GM06990 (cell line): Measurements from ENCODE around the gene TCAF2.
A peak's percentile ranks its signal among the peaks of the same experiment; 100 is the strongest.
"Not testable (repeated sequence)": the region's sequence is repeated elsewhere in the genome, so short reads cannot be mapped to it uniquely, and the experiment has no call there.

ENCODE experiments used
- DNase-seq: peaks from one replicate; pipeline ENCODE4 v3.0.0-alpha.2; 2011; ENCODE audit not compliant: insufficient read length; ENCODE audit errors: extremely low read depth
- H3K27me3 ChIP-seq: replicated peaks from 2 replicates; pipeline ENCODE4 v1.6.0; 2011; ENCODE audit warnings: low read length; ENCODE audit not compliant: control insufficient read depth, insufficient read depth
- H3K36me3 ChIP-seq: 2 replicates; pipeline ENCODE4 v1.5.1; 2011; ENCODE audit warnings: low read length; ENCODE audit not compliant: control insufficient read depth, insufficient read depth
- H3K4me3 ChIP-seq: replicated peaks from 2 replicates; pipeline ENCODE4 v1.5.1; 2011; ENCODE audit warnings: low read depth, mild to moderate bottlenecking, control low read depth, low read length
- TF ChIP-seq, protein P1 (sequence below): IDR thresholded peaks from 2 replicates; pipeline ENCODE4 v1.5.1; 2011; ENCODE audit warnings: low read length, control low read depth, mild to moderate bottlenecking, inconsistent platforms; ENCODE audit not compliant: insufficient read depth, poor library complexity, severe bottlenecking

Gene TCAF2

GRCh38 chr7:143620646-143621045 is at the start of gene TCAF2:
TCAF2 (plus strand) TSS chr7:143620974.
- not testable (repeated sequence) for H3K27me3 ChIP-seq, H3K36me3 ChIP-seq, DNase-seq
- peak within 1 kb of the TSS; percentile 14; the same call in 1 of the 2 replicates for H3K4me3 ChIP-seq

DNA sequence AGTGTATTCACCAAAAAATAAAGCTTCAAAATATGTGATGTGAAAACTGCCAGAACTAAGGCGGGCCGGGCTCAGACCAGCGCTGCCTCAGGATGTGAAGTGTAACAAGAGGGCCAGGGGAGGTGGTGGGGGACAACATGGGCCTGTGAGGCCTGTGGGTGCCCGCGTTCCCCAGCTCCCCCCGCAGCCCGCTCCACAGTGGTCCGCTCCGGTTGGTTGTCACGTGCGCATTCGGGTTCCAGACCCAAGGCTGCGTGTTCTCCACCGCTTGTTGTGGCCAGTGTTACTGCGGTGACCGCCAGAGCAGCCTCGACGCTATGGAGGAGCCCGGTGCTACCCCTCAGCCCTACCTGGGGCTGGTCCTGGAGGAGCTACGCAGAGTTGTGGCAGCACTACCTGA is 49.3 kb upstream of the TCAF2 start, which contains the start of gene CTAGE15:
CTAGE15 (plus strand) TSS at position 301 of the 400 bp plus-strand sequence; CDS start at position 318, 17 bp downstream.
- not testable (repeated sequence) for DNase-seq, H3K36me3 ChIP-seq, H3K4me3 ChIP-seq, H3K27me3 ChIP-seq

- not testable (repeated sequence) for H3K4me3 ChIP-seq, H3K27me3 ChIP-seq, DNase-seq, H3K36me3 ChIP-seq
Observed at GRCh38 chr7:143588183-143588582, 32.6 kb upstream of the TCAF2 start.

DNA sequence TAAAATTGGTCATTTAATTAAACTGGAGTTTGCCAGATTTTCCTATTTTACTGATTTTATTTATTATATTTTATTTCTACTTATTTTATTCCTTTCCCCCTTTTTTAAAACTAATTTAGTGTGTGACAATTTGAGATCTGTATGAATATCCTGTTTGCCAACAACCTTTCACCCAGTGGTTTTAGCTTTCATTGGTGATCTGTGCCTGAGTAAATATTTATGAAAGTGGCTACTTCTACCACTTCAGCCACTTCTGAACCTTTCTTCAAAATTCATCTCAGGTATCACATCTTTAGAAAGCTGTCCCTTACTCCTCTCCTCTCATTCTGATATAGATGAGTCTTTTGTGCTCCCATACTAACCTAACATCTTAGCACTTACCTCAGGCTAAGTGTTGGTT is 30.9 kb upstream of the TCAF2 start:
- H3K36me3 ChIP-seq, H3K27me3 ChIP-seq, H3K4me3 ChIP-seq, DNase-seq: not testable (repeated sequence)

DNA sequence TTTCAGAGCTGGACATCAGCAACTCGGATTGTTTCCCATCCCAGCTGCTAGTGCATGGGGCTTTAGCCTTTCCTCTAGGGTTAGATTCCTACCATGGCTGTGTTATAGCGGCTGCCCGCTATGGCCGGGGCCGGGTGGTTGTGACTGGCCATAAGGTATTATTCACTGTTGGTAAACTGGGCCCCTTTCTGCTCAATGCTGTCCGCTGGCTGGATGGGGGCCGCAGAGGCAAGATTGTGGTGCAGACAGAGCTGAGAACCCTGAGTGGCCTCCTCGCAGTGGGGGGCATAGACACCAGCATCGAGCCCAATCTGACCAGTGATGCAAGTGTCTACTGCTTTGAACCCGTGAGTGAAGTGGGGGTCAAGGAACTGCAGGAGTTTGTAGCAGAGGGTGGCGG is 22.7 kb upstream of the TCAF2 start:
- DNase-seq, H3K36me3 ChIP-seq, H3K4me3 ChIP-seq, H3K27me3 ChIP-seq: not testable (repeated sequence)

DNA sequence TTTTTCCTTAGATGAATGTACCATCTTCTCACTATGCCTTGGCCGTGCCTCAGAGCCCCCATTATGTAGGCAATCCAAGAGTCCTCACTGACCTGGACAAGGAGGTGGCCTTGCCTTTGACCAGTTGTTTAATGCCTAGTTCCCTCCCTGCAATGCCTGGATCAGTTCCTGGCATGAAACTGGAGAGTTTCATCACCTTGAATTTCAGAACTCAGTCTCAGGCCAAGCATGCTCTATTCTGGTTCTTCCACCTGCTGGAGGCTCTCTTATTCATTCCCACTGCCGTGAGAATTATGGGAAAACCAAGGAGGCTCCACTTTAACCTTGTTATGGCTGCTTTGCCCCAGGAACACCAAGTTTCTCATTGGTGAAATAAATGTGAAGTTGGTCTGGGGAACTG is 17.2 kb upstream of the TCAF2 start:
- H3K4me3 ChIP-seq, H3K36me3 ChIP-seq, DNase-seq, H3K27me3 ChIP-seq: not testable (repeated sequence)

- H3K36me3 ChIP-seq, H3K27me3 ChIP-seq, H3K4me3 ChIP-seq, DNase-seq: not testable (repeated sequence)
Observed at GRCh38 chr7:143606088-143606487, 14.7 kb upstream of the TCAF2 start.

DNA sequence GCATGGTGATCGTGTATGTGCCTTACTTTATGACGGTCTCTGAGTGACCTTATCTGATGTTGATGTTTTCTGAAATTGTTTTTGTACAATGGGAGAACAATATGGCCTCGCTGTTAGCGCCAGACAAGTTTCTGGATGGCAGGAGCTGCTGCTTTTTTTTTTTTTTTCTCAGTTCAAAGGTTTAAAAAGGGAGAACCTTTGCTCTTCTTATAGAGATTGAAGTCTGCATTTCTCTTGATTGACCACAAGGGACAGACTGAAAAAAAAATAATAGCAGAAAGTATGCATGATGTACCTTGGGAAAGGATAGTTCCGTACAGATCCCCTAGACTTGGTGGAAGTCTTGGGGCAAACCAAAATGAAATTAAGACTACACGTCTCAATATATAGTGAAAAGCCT is 5.2 kb upstream of the TCAF2 start:
- H3K4me3 ChIP-seq, DNase-seq, H3K27me3 ChIP-seq, H3K36me3 ChIP-seq: not testable (repeated sequence)

DNA sequence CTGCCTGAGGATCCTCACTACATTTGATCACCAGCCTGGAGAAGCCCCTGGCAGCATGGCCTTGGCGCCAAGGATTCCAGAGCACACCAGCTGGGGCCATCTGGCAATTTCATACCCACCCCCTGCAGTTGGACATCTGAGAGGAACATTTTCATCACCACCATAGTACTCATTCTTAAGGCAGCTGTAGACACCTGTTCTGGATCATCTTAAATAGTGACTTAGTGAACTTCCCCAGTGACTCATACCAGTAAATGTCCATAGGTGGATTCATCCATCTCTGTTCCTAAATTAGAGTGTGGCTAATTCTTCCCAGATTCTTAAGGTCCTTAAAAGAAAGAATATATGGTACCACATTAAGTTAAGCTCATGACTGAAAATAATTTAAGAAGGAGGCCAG is 3.6 kb upstream of the TCAF2 start:
- not testable (repeated sequence) for DNase-seq, H3K27me3 ChIP-seq, H3K4me3 ChIP-seq, H3K36me3 ChIP-seq

DNA sequence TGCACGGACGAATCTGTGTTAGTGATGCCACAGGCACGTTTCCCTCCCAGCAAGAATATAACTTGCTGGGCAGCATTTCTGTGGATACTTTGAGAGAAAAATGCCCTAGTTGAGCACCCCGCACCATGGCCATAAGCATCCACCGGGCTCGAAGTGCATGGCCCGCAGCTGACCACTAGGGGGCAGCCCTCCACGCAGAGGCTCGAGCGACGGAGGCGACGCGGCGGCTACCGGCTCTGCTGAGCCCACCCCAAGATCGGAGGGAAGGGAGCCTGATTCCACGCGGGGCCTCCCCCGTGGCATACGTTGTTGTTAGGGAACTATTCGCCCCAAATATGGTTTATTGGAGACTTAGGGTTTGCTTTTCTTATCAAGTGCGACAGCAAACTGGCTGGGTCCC is 716 bp upstream of the TCAF2 start:
- H3K36me3 ChIP-seq, H3K27me3 ChIP-seq, DNase-seq, H3K4me3 ChIP-seq: not testable (repeated sequence)
- TF ChIP-seq, protein P1, sequence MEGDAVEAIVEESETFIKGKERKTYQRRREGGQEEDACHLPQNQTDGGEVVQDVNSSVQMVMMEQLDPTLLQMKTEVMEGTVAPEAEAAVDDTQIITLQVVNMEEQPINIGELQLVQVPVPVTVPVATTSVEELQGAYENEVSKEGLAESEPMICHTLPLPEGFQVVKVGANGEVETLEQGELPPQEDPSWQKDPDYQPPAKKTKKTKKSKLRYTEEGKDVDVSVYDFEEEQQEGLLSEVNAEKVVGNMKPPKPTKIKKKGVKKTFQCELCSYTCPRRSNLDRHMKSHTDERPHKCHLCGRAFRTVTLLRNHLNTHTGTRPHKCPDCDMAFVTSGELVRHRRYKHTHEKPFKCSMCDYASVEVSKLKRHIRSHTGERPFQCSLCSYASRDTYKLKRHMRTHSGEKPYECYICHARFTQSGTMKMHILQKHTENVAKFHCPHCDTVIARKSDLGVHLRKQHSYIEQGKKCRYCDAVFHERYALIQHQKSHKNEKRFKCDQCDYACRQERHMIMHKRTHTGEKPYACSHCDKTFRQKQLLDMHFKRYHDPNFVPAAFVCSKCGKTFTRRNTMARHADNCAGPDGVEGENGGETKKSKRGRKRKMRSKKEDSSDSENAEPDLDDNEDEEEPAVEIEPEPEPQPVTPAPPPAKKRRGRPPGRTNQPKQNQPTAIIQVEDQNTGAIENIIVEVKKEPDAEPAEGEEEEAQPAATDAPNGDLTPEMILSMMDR, result peak; percentile 17

DNA sequence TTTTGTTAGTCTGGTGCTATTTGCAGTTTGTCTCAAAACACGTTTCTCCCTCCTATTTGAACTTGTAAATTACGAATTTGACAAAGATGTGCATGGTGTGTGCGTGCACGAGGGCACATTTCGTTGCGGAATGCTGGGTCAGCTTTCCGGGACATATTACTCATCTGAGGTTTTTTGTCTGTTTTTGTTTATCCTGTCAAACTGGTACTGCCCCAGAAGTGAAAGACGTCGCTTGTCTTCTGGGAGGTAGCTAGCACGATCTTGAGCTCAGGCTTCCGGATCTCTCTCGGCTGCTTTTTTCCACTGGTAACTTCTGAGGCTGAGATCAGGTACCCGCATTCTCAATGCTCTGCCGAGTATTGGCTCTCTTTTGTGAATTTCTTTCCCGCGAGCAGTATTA is 401 bp downstream of the TCAF2 start:
- not testable (repeated sequence) for H3K27me3 ChIP-seq, H3K36me3 ChIP-seq, DNase-seq, H3K4me3 ChIP-seq

DNA sequence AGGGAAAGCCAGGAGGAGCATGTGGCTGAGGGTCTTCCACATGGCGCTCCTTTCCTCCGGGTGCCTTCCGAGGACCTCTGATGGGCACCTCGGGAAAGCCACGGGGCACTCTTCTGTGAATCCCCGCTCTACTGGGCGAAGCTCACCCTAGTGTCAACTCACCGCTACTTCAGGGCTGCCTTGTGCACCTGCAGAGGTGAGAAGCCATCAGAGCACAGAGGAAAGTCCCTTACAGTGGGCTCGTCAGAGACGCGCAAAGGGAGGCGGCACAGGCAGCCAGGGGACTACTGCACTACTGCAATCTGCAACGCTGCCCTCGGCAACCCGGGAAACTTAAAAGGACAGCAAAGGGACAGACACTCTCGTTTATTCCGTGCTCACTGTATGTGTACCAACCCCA is 1.4 kb downstream of the TCAF2 start:
- not testable (repeated sequence) for H3K27me3 ChIP-seq, H3K4me3 ChIP-seq, H3K36me3 ChIP-seq, DNase-seq

GRCh38 chr7:143630653-143631052 is 9.9 kb downstream of the TCAF2 start:
- DNase-seq, H3K36me3 ChIP-seq, H3K4me3 ChIP-seq, H3K27me3 ChIP-seq: not testable (repeated sequence)

DNA sequence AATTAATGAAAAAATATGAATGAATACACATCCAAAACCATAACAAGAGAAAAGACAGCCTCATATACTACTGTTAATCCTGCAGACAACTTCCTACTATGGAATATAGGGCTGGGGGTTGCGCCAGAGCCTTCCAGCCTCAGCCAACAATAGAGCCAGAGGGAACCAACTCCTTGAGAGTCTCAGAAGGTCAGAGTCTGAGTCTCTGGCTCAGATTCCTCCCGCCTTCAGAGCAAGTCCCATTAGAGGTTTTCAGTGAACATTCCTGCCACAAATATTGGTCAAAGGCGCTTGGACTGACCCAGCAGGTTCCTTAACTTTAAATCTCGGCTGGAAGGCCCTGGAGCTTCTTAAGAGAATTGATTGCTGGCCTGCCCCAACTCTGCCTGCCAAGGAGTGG is 11.7 kb downstream of the TCAF2 start:
- H3K4me3 ChIP-seq, H3K27me3 ChIP-seq, DNase-seq, H3K36me3 ChIP-seq: not testable (repeated sequence)
